ENCODE data around the gene KIF5A. TPM values are rescaled to one million over a fixed set of nuclear protein-coding genes. Genes with fewer than 3 reads are reported as not detected.

The KIF5A gene
- total RNA-seq, 1 experiment from 2014 or later = 0.05 TPM

- Mint-ChIP-seq H3K9me3 (ENCODE audit: unreplicated experiment) (no peaks in the 10 kb centered on the region), H3K4me3 (ENCODE audit: unreplicated experiment) (no peak overlapping the region), H3K36me3 (ENCODE audit: insufficient read depth, unreplicated experiment) (peaks cover 39% of the 10 kb centered on the region), H3K27me3 (ENCODE audit: insufficient read depth, unreplicated experiment) (no peaks in the 10 kb centered on the region), H3K27ac (ENCODE audit: unreplicated experiment) (no peak overlapping the region), H3K4me1 (ENCODE audit: low read depth, unreplicated experiment) (peaks cover 19% of the 10 kb centered on the region)
- Histone ChIP-seq H3K9me3 (no peaks in the 10 kb centered on the region), H3K4me1 (peaks cover 18% of the 10 kb centered on the region), H3K36me3 (ENCODE audit: control insufficient read depth, insufficient read depth, low read length) (no peaks in the 10 kb centered on the region; the same call in 1 of the 2 replicates), H3K27me3 (replicated peaks; ENCODE audit: control insufficient read depth, insufficient read depth, low read length) (no peaks in the 10 kb centered on the region), H3K4me3 (ENCODE audit: low read depth, low read length) (no peak overlapping the region)
- POLR2A ChIA-PET = no interaction called here
- CTCF ChIA-PET = interaction anchor here (1.8 kb wide), 1 partner anchor 10 kb away, joined by 12 read pairs; no protein-coding TSS in a partner anchor
- BruUV-seq (replicated peaks) = no TSS peak
- intact Hi-C loops (cut with micrococcal nuclease; ENCODE audit: unreplicated experiment) = no loop called here
- DNase-seq = no peak
- no peak for TF ChIP-seq CTCF (IDR thresholded peaks at IDR 0.05; ENCODE audit: insufficient read depth in 1 of 2, low read depth in 1 of 2, low read length in 1 of 2, severe bottlenecking in 1 of 2, unreplicated experiment in 1 of 2)
These were observed 43.3 kb downstream of the KIF5A start for GRCh38 chr12:57593187-57593586.

GRCh38 chr12:57600395-57600794 is 50.6 kb downstream of the KIF5A start:
- POLR2A ChIA-PET = no interaction called here
- H3K4me3 Mint-ChIP-seq (ENCODE audit: unreplicated experiment) = no peak overlapping the region

GRCh38 chr12:57602544-57602943 is 52.7 kb downstream of the KIF5A start:
- Histone ChIP-seq H3K4me3 (ENCODE audit: low read depth, low read length) (no peak overlapping the region), H3K9me3 (no peaks in the 10 kb centered on the region), H3K27me3 (replicated peaks; ENCODE audit: control insufficient read depth, insufficient read depth, low read length) (no peaks in the 10 kb centered on the region), H3K4me1 (peaks cover 6% of the 10 kb centered on the region; the same call in 1 of the 2 replicates), H3K36me3 (ENCODE audit: control insufficient read depth, insufficient read depth, low read length) (peaks cover 3% of the 10 kb centered on the region)
- intact Hi-C loops (cut with micrococcal nuclease; ENCODE audit: unreplicated experiment) = no loop called here
- Mint-ChIP-seq H3K27me3 (ENCODE audit: insufficient read depth, unreplicated experiment) (no peaks in the 10 kb centered on the region), H3K4me3 (ENCODE audit: unreplicated experiment) (no peak overlapping the region), H3K27ac (ENCODE audit: unreplicated experiment) (no peak overlapping the region), H3K9me3 (ENCODE audit: unreplicated experiment) (no peaks in the 10 kb centered on the region), H3K36me3 (ENCODE audit: insufficient read depth, unreplicated experiment) (peaks cover 28% of the 10 kb centered on the region), H3K4me1 (ENCODE audit: low read depth, unreplicated experiment) (peaks cover 7% of the 10 kb centered on the region)
- ChIA-PET POLR2A (no interaction called here), CTCF (no interaction called here)
- DNase-seq = no peak
- BruUV-seq (replicated peaks) = no TSS peak
- no peak for TF ChIP-seq CTCF (IDR thresholded peaks at IDR 0.05; ENCODE audit: insufficient read depth in 1 of 2, low read depth in 1 of 2, low read length in 1 of 2, severe bottlenecking in 1 of 2, unreplicated experiment in 1 of 2)

More at GRCh38 chr12:57600395-57600794, 50.6 kb downstream of the KIF5A start:
- Mint-ChIP-seq H3K27me3 (ENCODE audit: insufficient read depth, unreplicated experiment) (no peaks in the 10 kb centered on the region), H3K4me1 (ENCODE audit: low read depth, unreplicated experiment) (peaks cover 7% of the 10 kb centered on the region), H3K36me3 (ENCODE audit: insufficient read depth, unreplicated experiment) (peaks cover 43% of the 10 kb centered on the region), H3K9me3 (ENCODE audit: unreplicated experiment) (no peaks in the 10 kb centered on the region), H3K27ac (ENCODE audit: unreplicated experiment) (no peak overlapping the region)
- no peak overlapping the region for H3K4me3 ChIP-seq (ENCODE audit: low read depth, low read length)
- H3K27me3 ChIP-seq (replicated peaks; ENCODE audit: control insufficient read depth, insufficient read depth, low read length) = no peaks in the 10 kb centered on the region
- no peak for DNase-seq
- peaks cover 3% of the 10 kb centered on the region for H3K36me3 ChIP-seq (ENCODE audit: control insufficient read depth, insufficient read depth, low read length)
- CTCF ChIA-PET = interaction anchor here (1.9 kb wide), 1 partner anchor 17 kb away, joined by 5 read pairs; no protein-coding TSS in a partner anchor
- intact Hi-C loops (cut with micrococcal nuclease; ENCODE audit: unreplicated experiment) = no loop called here
- no TSS peak for BruUV-seq (replicated peaks)
- peaks cover 11% of the 10 kb centered on the region for H3K4me1 ChIP-seq
- TF ChIP-seq CTCF (IDR thresholded peaks at IDR 0.05; ENCODE audit: insufficient read depth in 1 of 2, low read depth in 1 of 2, low read length in 1 of 2, severe bottlenecking in 1 of 2, unreplicated experiment in 1 of 2) = no peak
- no peaks in the 10 kb centered on the region for H3K9me3 ChIP-seq

All from Caco-2 (cell line).